Measurements from ENCODE around the gene TXN2.

TXN2 gene

DNA sequence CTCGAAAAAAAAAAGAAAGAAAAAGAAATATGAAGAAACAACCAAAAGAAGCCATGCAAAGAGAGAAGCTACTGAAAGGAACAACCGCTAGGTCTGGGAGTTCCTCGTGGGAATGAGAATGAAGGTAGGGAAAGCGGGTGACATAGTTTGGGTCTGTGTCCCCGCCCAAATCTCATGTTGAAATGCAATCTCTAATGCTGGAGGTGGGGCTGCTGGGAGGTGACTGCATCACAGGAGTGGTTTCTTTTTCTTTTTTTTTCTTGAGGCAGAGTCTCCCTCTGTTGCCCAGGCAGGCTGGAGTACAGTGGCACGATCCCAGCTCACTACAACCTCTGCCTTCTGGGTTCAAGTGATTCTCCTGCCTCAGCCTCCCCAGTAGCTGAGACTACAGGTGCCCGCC, 9.7 kb upstream of the TXN2 start:
- H2AFZ ChIP-seq (ENCODE audit: low read depth): no peak overlapping the region
- no peak overlapping the region for H3K4me3 ChIP-seq (IDR thresholded peaks at IDR 0.05; ENCODE audit: insufficient read depth, low read depth, low read length)
- H3K9ac ChIP-seq: no peak overlapping the region
- no peak overlapping the region for H3K27ac ChIP-seq
- H3K36me3 ChIP-seq (ENCODE audit: insufficient read depth): no peaks in the 10 kb centered on the region
- no peaks in the 10 kb centered on the region for H3K27me3 ChIP-seq (ENCODE audit: insufficient read depth, low read depth)
- H3K4me1 ChIP-seq (ENCODE audit: low read depth, poor library complexity, severe bottlenecking): no peaks in the 10 kb centered on the region
- H3K4me2 ChIP-seq: no peak overlapping the region
- TF ChIP-seq, protein P1, sequence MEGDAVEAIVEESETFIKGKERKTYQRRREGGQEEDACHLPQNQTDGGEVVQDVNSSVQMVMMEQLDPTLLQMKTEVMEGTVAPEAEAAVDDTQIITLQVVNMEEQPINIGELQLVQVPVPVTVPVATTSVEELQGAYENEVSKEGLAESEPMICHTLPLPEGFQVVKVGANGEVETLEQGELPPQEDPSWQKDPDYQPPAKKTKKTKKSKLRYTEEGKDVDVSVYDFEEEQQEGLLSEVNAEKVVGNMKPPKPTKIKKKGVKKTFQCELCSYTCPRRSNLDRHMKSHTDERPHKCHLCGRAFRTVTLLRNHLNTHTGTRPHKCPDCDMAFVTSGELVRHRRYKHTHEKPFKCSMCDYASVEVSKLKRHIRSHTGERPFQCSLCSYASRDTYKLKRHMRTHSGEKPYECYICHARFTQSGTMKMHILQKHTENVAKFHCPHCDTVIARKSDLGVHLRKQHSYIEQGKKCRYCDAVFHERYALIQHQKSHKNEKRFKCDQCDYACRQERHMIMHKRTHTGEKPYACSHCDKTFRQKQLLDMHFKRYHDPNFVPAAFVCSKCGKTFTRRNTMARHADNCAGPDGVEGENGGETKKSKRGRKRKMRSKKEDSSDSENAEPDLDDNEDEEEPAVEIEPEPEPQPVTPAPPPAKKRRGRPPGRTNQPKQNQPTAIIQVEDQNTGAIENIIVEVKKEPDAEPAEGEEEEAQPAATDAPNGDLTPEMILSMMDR (conservative IDR thresholded peaks at IDR 0.05; ENCODE audit: low read depth, low read length): no peak
- H3K79me2 ChIP-seq (ENCODE audit: insufficient read depth, low read depth): no peaks in the 10 kb centered on the region
- no peaks in the 10 kb centered on the region for H4K20me1 ChIP-seq (ENCODE audit: insufficient read depth)

DNA sequence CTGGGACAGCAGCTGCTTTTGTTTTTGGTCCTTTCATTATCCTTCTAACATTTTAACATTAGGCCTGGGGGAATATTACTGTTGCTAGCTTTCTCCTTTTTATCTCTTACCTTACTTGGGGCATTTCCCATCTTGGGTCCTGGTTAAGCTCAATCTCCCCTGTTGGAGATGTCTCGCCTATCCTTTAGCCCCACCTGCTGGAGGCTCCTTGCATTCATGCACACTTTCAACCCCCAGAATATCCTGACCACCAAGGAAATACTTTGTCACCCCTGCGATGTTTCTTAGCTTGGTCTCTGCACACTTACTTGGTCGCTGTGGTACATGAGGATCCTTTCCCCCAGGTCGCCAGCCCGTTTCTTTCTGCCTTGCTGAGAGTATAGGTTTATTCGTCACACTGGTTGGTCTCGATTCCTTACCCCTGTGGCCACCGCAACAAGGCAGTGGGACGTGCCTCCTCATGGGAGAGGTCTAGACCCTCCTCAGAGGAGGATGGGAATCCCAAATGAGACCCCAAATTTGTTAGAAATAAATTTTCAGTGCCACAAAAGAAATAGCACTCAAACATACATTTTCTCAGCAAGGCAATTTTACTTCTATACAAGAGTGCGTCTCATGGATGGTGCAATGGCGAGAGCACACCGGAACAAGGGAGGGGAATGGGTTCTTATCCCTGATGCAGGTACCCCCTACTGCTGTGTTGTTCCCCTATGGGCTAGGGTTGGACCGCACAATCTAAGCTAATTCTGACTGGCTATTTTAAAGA, 5.4 kb upstream of the TXN2 start:
- TF ChIP-seq, protein P1 (conservative IDR thresholded peaks at IDR 0.05; ENCODE audit: low read depth, low read length): peak; percentile 63
- Histone ChIP-seq H2AFZ (ENCODE audit: low read depth) (no peak overlapping the region), H3K27me3 (ENCODE audit: insufficient read depth, low read depth) (no peaks in the 10 kb centered on the region), H3K9ac (no peak overlapping the region), H3K27ac (no peak overlapping the region), H3K4me1 (ENCODE audit: low read depth, poor library complexity, severe bottlenecking) (peaks cover 6% of the 10 kb centered on the region), H3K4me2 (no peak overlapping the region), H3K79me2 (ENCODE audit: insufficient read depth, low read depth) (no peaks in the 10 kb centered on the region), H3K4me3 (IDR thresholded peaks at IDR 0.05; ENCODE audit: insufficient read depth, low read depth, low read length) (no peak overlapping the region), H3K36me3 (ENCODE audit: insufficient read depth) (no peaks in the 10 kb centered on the region), H4K20me1 (ENCODE audit: insufficient read depth) (no peaks in the 10 kb centered on the region)

DNA sequence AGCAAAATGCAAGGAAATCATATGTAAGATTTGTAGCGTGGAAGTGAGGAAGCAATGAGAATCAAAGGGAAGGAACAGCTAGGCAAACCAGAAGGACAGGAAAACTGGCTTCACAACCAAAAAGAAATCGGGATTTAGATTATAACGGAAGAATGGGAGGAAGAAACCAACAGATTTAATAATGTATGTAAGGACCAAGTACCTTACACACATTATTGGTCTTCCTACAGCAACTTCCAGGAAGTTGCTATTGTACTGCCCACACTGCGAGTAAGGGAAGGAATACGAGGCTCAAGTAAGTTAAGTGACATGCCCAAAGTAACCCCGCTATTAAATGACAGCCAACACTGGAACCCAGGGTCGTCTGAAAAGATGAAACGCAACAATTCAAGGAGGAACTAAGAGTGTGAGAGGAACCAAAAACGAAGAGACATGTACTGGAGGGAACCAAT, 473 bp downstream of the TXN2 start:
- TF ChIP-seq, protein P1 (conservative IDR thresholded peaks at IDR 0.05; ENCODE audit: low read depth, low read length): no peak
- no peak overlapping the region for H3K4me3 ChIP-seq (IDR thresholded peaks at IDR 0.05; ENCODE audit: insufficient read depth, low read depth, low read length)
- H3K27ac ChIP-seq: peak overlapping the region; percentile 97
- H3K4me2 ChIP-seq: peak overlapping the region; percentile 88
- peak overlapping the region; percentile 95 for H3K9ac ChIP-seq
- H3K27me3 ChIP-seq (ENCODE audit: insufficient read depth, low read depth): no peaks in the 10 kb centered on the region
- H4K20me1 ChIP-seq (ENCODE audit: insufficient read depth): no peaks in the 10 kb centered on the region
- peaks cover 21% of the 10 kb centered on the region for H3K4me1 ChIP-seq (ENCODE audit: low read depth, poor library complexity, severe bottlenecking)
- peaks cover 5% of the 10 kb centered on the region; the same call in 1 of the 2 replicates for H3K36me3 ChIP-seq (ENCODE audit: insufficient read depth)
- peak overlapping the region; percentile 64 for H2AFZ ChIP-seq (ENCODE audit: low read depth)
- H3K79me2 ChIP-seq (ENCODE audit: insufficient read depth, low read depth): no peaks in the 10 kb centered on the region; the same call in 1 of the 2 replicates

DNA sequence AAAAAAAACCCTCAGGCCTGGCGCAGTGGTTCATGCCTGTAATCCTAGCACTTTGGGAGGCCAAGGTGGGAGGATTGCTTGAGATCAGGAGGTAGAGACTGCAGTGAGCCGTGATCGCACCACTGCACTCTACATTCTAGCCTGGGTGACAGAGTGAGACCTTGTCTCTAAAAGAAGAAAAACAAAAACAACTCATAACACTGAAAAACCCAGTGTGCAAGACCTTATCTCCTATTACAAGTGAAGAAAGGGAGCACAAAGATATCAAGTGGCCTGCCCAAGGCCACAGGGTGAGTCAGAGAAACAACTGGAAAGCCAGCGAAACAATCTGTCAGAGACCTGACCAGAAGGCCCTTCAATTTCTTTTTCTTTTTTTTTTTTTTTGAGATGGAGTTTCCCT, 2.5 kb downstream of the TXN2 start:
- Histone ChIP-seq H3K9ac (no peak overlapping the region), H3K4me1 (ENCODE audit: low read depth, poor library complexity, severe bottlenecking) (peaks cover 21% of the 10 kb centered on the region), H3K79me2 (ENCODE audit: insufficient read depth, low read depth) (no peaks in the 10 kb centered on the region; the same call in 1 of the 2 replicates), H2AFZ (ENCODE audit: low read depth) (no peak overlapping the region), H3K36me3 (ENCODE audit: insufficient read depth) (peaks cover 5% of the 10 kb centered on the region; the same call in 1 of the 2 replicates), H3K27ac (no peak overlapping the region), H3K27me3 (ENCODE audit: insufficient read depth, low read depth) (no peaks in the 10 kb centered on the region), H4K20me1 (ENCODE audit: insufficient read depth) (no peaks in the 10 kb centered on the region), H3K4me3 (IDR thresholded peaks at IDR 0.05; ENCODE audit: insufficient read depth, low read depth, low read length) (no peak overlapping the region), H3K4me2 (no peak overlapping the region)
- TF ChIP-seq, protein P1 (conservative IDR thresholded peaks at IDR 0.05; ENCODE audit: low read depth, low read length): no peak

Measured in KMS-11 (cell line).